Glomerular visceral epithelial cell (primary cell): ENCODE results near the gene C12orf75.
"Not testable (repeated sequence)": the region's sequence is repeated elsewhere in the genome, so short reads cannot be mapped to it uniquely, and the experiment has no call there.

ENCODE experiments used
- DNase-seq: peaks from one replicate; pipeline ENCODE4 v3.0.0-alpha.2; 2016; ENCODE audit errors: extremely low spot score

Gene C12orf75

GRCh38 chr12:105378911-105379310 lies 48.4 kb downstream of the C12orf75 start:
- peak; percentile 11 for DNase-seq

GRCh38 chr12:105382771-105383622 lies 52.5 kb downstream of the C12orf75 start:
- DNase-seq, result peak; percentile 73

- DNase-seq, result no peak
Observed at GRCh38 chr12:105384220-105384619, 53.7 kb downstream of the C12orf75 start.

GRCh38 chr12:105384916-105385535 lies 54.5 kb downstream of the C12orf75 start:
- DNase-seq, result peak; percentile 34

GRCh38 chr12:105386431-105386830 lies 55.9 kb downstream of the C12orf75 start:
- no peak for DNase-seq

- no peak for DNase-seq
Observed at GRCh38 chr12:105391231-105391630, 60.7 kb downstream of the C12orf75 start.

- DNase-seq, result no peak
Observed at GRCh38 chr12:105393587-105393986, 63.1 kb downstream of the C12orf75 start.

- DNase-seq, result no peak
Observed at GRCh38 chr12:105396024-105396423, 65.5 kb downstream of the C12orf75 start.

GRCh38 chr12:105396983-105397382 lies 66.5 kb downstream of the C12orf75 start:
- DNase-seq, result no peak

- DNase-seq, result no peak
Observed at GRCh38 chr12:105398930-105399329, 68.4 kb downstream of the C12orf75 start.

GRCh38 chr12:105399428-105400081 lies 69.1 kb downstream of the C12orf75 start:
- no peak for DNase-seq

GRCh38 chr12:105400227-105400626 lies 69.7 kb downstream of the C12orf75 start:
- no peak for DNase-seq

- DNase-seq, result no peak
Observed at GRCh38 chr12:105401198-105401597, 70.7 kb downstream of the C12orf75 start.

GRCh38 chr12:105402366-105402765 lies 71.9 kb downstream of the C12orf75 start:
- no peak for DNase-seq

GRCh38 chr12:105403095-105403494 lies 72.6 kb downstream of the C12orf75 start:
- no peak for DNase-seq

GRCh38 chr12:105404134-105404533 lies 73.6 kb downstream of the C12orf75 start:
- DNase-seq, result not testable (repeated sequence)

- no peak for DNase-seq
Observed at GRCh38 chr12:105406497-105406896, 76.0 kb downstream of the C12orf75 start.

- no peak for DNase-seq
Observed at GRCh38 chr12:105409279-105409678, 78.8 kb downstream of the C12orf75 start.

GRCh38 chr12:105409801-105410471 lies 79.4 kb downstream of the C12orf75 start:
- no peak for DNase-seq

GRCh38 chr12:105413911-105414487 lies 83.5 kb downstream of the C12orf75 start:
- no peak for DNase-seq

GRCh38 chr12:105417732-105418131 lies 87.2 kb downstream of the C12orf75 start:
- no peak for DNase-seq

- peak; percentile 93 for DNase-seq
Observed at GRCh38 chr12:105418229-105418628, 87.7 kb downstream of the C12orf75 start.
